ENCODE results near the gene SERPINF2.
A peak's percentile ranks its signal among the peaks of the same experiment; 100 is the strongest.
"Not testable (repeated sequence)": the region's sequence is repeated elsewhere in the genome, so short reads cannot be mapped to it uniquely, and the experiment has no call there.

SERPINF2 gene

DNA sequence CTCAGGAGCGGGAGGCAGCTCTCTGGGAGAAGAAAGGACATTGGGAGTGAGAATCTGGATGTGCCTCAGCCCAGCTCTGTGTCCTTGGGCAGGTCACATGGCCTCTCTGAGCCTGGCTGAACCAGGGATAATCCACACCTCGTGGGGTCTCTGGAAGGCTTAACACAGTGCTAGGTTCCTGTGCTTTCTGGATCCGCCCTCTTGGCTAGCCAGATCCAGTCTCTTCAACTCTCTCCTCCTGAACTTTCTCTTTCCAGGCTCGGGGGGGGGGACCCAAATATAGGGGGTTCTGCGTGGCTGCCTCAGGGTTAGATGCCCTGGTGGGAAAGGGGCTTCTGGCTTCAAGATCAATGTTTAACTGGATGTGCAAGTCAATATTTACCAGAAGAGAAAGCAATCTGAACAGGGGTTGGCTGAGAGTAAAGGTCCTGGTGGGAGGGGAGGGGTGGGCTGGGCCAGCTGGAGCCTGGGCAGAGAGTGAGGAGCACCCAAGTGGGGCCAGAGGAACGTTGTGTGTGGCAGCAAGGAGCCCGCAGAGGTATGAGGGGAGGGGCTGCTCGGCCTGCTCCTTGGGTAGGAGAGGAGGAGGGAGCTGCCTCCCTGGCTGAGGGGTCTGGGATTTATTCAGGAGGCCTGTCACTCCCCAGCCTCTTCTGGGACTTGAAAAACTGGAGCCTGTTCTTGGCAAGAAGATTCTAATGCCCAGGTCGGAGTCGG, at the start of gene SERPINF2:
SERPINF2 (plus strand) TSS at position 501 of the 717 bp plus-strand sequence. CDS start 2,125 bp downstream, outside the sequence.
- DNase-seq: no peak

DNA sequence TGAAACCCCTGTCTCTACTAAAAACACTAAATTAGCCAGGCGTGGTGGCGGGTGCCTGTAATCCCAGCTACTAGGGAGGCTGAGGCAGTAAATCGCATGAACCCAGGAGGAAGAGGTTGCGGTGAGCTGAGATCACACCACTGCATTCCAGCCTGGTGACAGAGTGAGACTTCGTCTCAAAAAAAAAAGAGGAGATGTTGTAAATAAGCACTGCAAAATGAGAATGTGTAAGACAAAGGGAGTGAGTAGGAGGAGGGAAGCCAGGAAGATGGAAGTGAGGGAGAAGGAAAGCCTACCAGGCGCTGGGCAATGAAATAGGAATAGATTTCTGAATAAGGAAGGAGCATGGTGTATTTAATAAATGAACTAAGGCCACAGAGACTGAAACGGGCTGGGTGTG, 49.3 kb upstream of the SERPINF2 start:
- DNase-seq: no peak

- DNase-seq: no peak
Measured at GRCh38 chr17:1695365-1695764, 47.3 kb upstream of the SERPINF2 start.

- no peak for DNase-seq
Measured at GRCh38 chr17:1697681-1698080, 45.0 kb upstream of the SERPINF2 start.

GRCh38 chr17:1699891-1700290, 42.8 kb upstream of the SERPINF2 start:
- DNase-seq: not testable (repeated sequence)

DNA sequence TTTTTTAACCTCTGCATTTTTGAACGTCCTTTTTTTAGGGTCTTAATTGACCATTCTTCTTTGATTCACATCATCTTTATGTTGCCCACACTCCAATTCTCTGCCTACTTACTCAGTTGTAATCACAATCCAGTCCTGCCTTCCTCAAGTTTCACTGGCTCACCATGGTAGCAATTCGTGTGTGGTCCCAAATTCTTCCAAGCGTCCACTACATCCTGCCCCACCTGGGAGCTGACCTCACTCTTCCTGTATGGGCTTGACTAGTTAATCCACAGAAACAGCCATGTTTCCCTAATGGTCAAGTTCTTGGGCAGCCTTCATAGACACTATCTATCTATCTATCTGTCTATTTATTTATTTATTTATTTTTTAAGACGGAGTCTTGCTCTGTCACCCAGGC, 39.6 kb upstream of the SERPINF2 start:
- DNase-seq: no peak

- DNase-seq: no peak
Measured at GRCh38 chr17:1705004-1705403, 37.7 kb upstream of the SERPINF2 start.

DNA sequence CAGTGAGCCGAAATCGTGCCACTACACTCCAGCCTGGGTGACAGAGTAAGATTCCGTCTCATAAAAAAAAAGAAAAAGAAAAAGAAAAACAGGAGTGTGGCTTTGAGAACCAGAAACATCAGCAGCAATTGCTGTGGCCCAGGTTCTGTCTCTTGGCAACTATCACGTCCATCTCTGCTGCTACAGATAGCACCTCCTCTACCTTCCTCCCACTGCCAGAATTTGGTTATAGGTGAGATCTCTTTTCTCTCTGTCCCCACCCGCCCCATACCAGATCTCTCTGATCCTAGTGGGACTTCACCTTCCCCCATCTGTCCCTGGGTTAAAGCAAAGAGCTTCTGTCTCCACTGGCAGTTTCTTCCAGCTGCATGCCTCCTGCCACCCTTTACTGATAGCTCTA, 35.6 kb upstream of the SERPINF2 start:
- DNase-seq: no peak

- not testable (repeated sequence) for DNase-seq
Measured at GRCh38 chr17:1708791-1709346, 33.8 kb upstream of the SERPINF2 start.

- no peak for DNase-seq
Measured at GRCh38 chr17:1709403-1709951, 33.2 kb upstream of the SERPINF2 start.

GRCh38 chr17:1709971-1710806, 32.5 kb upstream of the SERPINF2 start, which contains the start of gene TLCD2:
Gene TLCD2, minus strand, starts transcription at chr17:1710377. Its CDS starts 135 bp downstream, at chr17:1710242.
- DNase-seq: peak in 1 of 2 experiments; percentile 5

- no peak for DNase-seq
Measured at GRCh38 chr17:1710807-1711553, 31.7 kb upstream of the SERPINF2 start.

GRCh38 chr17:1711804-1712203, 30.9 kb upstream of the SERPINF2 start:
- no peak for DNase-seq

DNA sequence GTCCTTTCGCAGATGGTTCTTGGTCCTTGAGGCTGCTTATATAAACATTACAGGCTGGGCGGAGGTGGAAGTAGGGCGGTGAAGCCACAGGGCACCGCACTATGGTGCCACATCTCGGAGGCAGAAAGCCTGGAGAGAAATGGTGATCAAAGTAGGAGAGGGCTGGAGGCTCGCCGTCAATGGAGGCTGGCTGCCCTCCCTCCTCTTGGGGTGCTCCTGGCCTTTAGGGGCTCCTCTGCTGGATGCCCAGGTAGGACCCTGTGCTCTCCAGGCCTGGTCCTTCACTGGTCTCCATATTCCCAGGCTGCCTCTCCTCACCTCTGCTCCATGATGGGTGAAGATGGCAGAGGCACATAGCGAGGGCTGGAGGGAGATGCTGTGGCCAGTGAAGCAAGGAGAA, 30.4 kb upstream of the SERPINF2 start:
- no peak for DNase-seq

GRCh38 chr17:1713160-1713877, 29.4 kb upstream of the SERPINF2 start:
- DNase-seq: no peak

- peak; percentile 36 to 42 for DNase-seq
Measured at GRCh38 chr17:1713878-1714426, 28.7 kb upstream of the SERPINF2 start.

DNA sequence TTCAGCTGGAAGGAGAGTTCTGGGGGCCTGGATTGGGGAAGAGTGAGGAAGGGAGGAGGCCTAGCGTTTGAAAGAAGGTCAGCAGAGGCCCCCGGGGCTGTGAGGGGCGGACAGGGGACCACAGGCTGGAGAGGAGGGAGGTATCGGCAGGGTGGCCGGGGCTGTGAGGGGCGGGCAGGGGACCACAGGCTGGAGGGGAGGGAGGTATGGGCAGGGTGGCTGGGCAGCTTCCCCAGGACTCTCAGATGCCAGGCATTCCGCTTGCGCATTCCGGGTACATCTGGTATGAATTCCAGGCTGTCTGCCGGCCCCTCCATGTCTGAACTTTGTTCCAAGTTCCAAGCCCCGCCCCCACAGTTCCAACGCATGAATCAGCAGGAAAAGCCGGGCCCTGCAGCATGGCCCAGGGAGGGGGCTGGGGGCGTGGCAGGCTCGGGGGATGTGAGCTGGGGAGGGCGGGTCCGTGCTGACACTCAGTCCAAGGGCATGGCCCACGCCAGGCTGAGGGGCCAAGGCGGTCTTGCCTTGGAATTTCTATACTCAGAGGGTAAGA, 28.2 kb upstream of the SERPINF2 start:
- no peak for DNase-seq

DNA sequence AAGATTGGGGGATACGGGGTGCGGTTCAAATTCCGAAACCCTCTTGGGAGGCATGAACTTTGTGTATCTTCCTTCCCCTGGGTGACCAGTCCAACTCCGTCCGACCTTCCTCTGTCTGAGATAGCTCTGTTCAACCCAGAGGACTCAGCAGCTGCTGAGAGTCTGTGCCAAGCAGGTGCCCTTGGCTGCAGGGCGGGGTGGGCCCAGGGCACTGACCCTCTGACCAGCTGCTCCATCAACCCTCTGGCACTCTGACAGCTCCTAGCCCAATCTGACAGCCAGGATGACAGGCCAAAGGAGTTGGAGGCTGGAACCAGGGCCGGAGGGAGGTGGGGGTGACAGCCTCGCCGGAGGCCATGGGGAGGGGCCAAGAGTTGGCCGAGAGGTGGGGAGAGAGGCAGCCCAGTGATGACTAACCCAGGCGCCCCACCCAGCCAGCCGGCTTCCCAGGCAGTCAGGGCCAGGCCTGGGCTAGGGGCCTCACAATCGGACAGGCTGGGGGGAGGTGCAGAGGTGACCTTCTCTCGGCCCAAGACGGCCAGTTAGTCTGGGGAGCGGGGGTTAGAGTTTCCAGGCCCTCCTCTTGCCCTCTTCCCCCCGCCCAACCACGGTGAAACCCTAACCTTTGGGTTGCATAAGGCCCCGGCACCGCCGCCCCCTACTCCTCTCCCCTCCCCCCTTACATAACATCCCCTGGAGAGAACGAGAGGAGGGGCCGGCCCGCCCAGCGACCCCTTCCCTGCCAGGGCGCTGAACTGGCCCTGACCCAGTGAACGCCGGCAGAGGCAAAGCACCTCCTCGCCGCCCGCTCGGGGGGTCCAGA, 27.5 kb upstream of the SERPINF2 start:
- DNase-seq: no peak

GRCh38 chr17:1715803-1716075, 26.9 kb upstream of the SERPINF2 start:
- DNase-seq: no peak

DNA sequence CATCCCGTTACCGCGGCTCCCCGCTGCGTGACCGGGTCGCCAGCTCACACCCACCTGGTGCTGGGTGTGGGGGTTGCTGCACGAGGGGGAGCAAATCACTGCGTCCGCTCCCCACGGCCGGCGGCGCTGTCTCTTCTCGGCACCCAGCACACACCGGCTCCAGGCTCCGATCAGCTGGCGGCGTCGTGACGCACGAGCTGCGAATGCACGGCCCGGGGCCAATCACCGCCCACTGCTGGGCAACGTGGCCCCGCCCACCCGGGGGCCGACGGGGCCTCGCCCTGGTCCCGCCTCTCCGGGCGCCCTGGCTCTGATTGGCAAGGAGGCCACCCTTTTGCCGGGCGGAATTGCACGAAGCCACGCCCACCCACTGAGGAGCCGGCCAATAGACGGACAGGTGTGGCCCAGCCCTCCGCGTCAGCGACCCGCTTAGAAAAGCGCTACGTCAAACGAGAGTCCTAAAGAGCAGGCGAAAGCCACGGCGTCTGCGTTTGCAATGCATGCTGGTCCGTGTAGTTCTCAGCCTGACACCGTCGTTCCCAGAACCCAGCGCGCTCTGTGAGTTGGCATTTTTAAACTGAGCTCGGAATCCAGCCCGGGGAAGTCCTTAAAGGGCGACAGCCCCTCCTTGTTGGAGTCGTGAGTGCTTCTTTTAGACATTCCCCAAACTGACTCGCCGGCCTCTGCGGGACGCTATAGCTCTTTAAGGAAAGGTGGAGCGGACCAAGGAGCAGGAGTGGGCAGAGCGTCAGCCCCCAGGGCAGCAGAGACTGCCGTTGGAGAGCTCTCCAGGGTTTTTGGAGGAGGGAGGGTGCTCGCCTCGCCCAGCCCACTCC, 26.4 kb upstream of the SERPINF2 start:
- DNase-seq: peak; percentile 98 to 99

Data from NCI-H2081 (cell line).